Retina (tissue), 1 donor: ENCODE results near the gene TSEN54.

ENCODE experiments used
- DNase-seq: peaks from one replicate; pipeline ENCODE4 v3.0.0-alpha.2; 2016

TSEN54 gene

GRCh38 chr17:75568412-75569255 lies 52.3 kb downstream of the TSEN54 start:
- no peak for DNase-seq

- DNase-seq, result no peak
These were observed 53.8 kb downstream of the TSEN54 start for GRCh38 chr17:75570034-75570676.

GRCh38 chr17:75570772-75571171 lies 54.4 kb downstream of the TSEN54 start:
- no peak for DNase-seq

- no peak for DNase-seq
These were observed 55.0 kb downstream of the TSEN54 start for GRCh38 chr17:75571197-75571884.

- DNase-seq, result no peak
These were observed 55.5 kb downstream of the TSEN54 start for GRCh38 chr17:75571885-75572215.

- no peak for DNase-seq
These were observed 56.6 kb downstream of the TSEN54 start for GRCh38 chr17:75572713-75573539.

GRCh38 chr17:75573540-75573957 lies 57.2 kb downstream of the TSEN54 start:
- no peak for DNase-seq

- DNase-seq, result no peak
These were observed 57.7 kb downstream of the TSEN54 start for GRCh38 chr17:75573994-75574393.
